OCI-LY7 (cell line): Measurements from ENCODE around the gene CYP2D6.

Experiments used
- EZH2phosphoT487 ChIP-seq: fragments of 200-600 bp; sonication (generic); IDR thresholded peaks from 2 replicates; pipeline ENCODE4 v1.6.1; 2018; ENCODE audit warnings: low read depth, borderline replicate concordance, mild to moderate bottlenecking, mixed run types, antibody characterized with exemption, low read length, moderate library complexity, mixed read lengths
- TF ChIP-seq, protein P1 (sequence below): fragments of 200-600 bp; sonication (generic); conservative IDR thresholded peaks from 2 replicates; pipeline ENCODE4 v1.5.1; 2014; ENCODE audit warnings: mild to moderate bottlenecking, antibody characterized with exemption, low read length, moderate library complexity, mixed read lengths

DNA sequence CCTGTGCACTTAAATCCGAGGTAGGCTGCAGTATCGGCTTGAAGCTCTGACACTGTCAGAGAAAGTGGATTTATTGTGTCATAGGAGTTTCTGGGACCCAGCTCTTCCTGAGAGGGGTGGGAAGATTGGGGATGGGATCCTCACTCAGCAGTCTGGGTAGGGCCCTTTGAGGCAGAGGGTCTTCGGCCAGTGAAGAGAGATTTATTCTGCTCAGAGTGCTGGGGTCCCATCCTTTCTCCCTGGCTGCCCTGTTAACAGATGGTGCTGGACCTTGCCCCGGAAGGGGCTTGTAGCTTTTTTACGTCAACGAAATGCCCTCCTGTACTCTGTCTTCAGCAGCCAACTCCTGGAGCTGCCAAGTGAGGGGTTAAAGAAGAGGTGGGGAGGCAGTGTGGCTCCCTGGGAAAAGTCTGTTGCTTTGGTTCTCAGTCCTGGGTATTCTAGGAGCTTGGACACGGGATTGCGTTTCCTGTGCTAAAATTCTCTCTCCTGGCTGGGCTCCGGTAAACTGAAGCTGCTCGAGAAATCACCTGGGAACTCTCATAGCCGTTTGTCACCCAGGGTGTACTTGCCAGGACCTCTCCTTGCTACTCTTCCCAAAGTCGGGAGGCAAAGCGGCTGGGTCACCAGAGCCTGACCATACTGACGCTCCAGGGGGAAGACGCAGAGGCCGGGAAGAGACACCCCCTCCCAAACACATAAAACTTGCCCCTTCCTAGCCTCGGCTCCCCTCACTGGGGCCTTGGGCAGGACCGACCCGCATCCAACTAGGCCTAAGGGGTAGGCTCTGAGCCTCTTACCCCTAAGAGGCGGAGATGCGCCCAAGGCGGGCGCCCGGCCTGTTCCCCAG, 51.9 kb downstream of the CYP2D6 start:
- TF ChIP-seq, protein P1, sequence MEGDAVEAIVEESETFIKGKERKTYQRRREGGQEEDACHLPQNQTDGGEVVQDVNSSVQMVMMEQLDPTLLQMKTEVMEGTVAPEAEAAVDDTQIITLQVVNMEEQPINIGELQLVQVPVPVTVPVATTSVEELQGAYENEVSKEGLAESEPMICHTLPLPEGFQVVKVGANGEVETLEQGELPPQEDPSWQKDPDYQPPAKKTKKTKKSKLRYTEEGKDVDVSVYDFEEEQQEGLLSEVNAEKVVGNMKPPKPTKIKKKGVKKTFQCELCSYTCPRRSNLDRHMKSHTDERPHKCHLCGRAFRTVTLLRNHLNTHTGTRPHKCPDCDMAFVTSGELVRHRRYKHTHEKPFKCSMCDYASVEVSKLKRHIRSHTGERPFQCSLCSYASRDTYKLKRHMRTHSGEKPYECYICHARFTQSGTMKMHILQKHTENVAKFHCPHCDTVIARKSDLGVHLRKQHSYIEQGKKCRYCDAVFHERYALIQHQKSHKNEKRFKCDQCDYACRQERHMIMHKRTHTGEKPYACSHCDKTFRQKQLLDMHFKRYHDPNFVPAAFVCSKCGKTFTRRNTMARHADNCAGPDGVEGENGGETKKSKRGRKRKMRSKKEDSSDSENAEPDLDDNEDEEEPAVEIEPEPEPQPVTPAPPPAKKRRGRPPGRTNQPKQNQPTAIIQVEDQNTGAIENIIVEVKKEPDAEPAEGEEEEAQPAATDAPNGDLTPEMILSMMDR, result no peak
- no peak for TF ChIP-seq EZH2phosphoT487
